Activated T-helper 1 cell treated with anti-CD3 and anti-CD28 coated beads, Interleukin-2, amount 50 U/mL, for 16 hours (primary cell): Measurements from ENCODE around the gene SLC25A25.

ENCODE experiments used
- DNase-seq, 2 donors: peaks; one replicate each; pipeline ENCODE4 v3.0.0-alpha.2; 2020; ENCODE audit warnings: low read depth in 1 of 2, low spot score in 1 of 2

SLC25A25 gene

GRCh38 chr9:128143525-128144238, 75.7 kb downstream of the SLC25A25 start:
- DNase-seq = no peak

GRCh38 chr9:128144239-128145181, 76.5 kb downstream of the SLC25A25 start:
- no peak for DNase-seq

GRCh38 chr9:128145536-128145935, 77.5 kb downstream of the SLC25A25 start:
- no peak for DNase-seq

GRCh38 chr9:128145951-128146351, 77.9 kb downstream of the SLC25A25 start:
- DNase-seq = no peak

DNA sequence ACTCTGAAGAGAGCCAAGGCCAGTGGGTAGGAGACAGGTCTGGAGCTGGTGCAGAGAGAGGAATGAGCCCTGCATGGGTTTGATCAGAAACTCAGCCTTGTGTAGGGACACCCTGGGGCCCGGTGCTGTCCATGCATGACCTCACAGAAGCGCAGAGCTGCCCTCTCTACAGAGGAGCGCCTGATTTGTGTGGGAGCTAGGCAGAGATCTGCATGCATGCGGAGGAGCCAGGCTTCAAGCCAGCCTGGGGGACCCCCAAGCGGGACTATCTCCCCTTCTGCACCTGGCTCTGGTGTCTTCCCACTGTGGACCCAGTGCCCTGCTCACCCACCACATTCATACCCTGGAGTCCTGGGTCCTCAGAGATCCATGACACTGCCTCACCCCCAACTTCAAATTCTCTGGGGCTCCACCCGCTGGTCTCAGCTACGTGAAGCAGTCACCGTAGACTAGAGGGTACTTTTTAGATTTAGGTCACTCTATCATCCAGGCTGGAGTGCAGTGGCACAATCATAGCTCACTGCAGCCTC, 78.6 kb downstream of the SLC25A25 start:
- no peak for DNase-seq

GRCh38 chr9:128148509-128149000, 80.5 kb downstream of the SLC25A25 start:
- DNase-seq = no peak

GRCh38 chr9:128149001-128149701, 81.1 kb downstream of the SLC25A25 start, which contains the start of gene LCN2:
LCN2 (plus strand) TSS chr9:128149453; CDS start chr9:128149526, 73 bp downstream.
- no peak for DNase-seq

- no peak for DNase-seq
Observed at GRCh38 chr9:128149951-128150593, 82.0 kb downstream of the SLC25A25 start.

- DNase-seq = no peak
Observed at GRCh38 chr9:128150594-128151308, 82.7 kb downstream of the SLC25A25 start.

DNA sequence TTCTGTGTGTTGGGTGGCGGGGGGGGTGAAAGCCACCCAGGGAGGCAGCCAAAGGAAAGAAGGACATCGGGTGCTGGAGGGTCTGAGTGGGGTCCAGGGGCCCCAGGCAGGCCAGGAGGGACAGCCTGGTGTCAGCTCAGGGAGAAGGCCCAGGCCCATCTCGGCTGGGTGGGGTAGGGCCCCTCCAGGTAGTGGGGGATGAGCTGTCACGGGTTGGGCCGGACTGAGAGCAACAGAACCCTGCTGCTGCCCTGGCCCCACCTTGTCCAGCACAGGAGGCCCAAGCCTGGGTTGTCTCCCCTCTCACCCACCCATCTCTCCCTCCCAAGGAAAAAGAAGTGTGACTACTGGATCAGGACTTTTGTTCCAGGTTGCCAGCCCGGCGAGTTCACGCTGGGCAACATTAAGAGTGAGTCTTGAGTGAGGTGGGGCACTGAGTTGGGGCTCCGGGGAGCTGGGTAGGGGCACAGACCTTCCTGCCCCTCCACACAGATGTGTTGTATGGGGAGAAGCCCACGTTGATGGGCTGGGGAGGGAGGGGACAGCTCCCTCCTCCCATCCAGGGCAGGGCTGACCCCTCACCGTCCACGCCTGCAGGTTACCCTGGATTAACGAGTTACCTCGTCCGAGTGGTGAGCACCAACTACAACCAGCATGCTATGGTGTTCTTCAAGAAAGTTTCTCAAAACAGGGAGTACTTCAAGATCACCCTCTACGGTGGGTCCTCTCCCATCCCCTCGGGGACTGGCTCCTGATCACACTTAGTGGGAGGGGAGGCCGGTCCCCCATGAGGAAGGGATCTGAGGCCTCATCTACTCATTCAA, 83.5 kb downstream of the SLC25A25 start:
- DNase-seq = no peak

GRCh38 chr9:128152133-128153059, 84.4 kb downstream of the SLC25A25 start:
- DNase-seq = no peak

DNA sequence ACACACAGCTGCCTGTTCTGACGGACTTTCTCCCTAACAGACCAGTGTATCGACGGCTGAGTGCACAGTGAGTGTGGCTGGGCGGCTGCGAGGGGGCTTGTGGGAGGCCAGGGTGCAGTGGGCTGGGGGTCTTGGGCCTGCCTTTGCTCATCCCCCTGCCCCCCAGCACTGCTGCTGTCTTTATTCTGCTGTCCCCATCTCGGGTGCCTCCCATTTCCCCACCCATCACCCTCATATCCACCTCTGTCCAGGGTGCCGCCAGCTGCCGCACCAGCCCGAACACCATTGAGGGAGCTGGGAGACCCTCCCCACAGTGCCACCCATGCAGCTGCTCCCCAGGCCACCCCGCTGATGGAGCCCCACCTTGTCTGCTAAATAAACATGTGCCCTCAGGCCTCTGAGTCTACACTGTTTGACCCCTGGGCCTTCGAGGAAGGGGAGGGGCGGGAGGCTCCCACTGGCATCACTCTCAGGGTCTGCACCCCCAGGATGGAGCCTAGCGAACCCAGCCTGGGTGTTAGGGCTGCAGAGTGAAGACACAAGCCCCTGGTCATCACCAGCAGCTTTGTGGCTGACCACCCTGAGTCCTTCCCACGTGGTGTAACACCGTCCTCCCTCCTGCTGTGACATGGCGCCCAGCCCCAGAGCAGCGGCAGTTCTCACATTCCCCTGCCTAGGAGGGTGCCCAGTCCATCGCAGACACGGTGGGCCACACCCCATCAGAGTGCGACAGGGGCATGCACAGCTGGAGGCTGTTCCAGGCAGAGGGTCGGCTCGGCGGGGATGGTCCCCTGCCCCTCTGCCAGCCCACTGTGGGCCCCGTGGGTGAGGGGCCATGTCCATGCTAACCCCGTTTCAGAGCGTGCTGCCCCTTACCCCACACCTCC, 85.3 kb downstream of the SLC25A25 start:
- no peak for DNase-seq

DNA sequence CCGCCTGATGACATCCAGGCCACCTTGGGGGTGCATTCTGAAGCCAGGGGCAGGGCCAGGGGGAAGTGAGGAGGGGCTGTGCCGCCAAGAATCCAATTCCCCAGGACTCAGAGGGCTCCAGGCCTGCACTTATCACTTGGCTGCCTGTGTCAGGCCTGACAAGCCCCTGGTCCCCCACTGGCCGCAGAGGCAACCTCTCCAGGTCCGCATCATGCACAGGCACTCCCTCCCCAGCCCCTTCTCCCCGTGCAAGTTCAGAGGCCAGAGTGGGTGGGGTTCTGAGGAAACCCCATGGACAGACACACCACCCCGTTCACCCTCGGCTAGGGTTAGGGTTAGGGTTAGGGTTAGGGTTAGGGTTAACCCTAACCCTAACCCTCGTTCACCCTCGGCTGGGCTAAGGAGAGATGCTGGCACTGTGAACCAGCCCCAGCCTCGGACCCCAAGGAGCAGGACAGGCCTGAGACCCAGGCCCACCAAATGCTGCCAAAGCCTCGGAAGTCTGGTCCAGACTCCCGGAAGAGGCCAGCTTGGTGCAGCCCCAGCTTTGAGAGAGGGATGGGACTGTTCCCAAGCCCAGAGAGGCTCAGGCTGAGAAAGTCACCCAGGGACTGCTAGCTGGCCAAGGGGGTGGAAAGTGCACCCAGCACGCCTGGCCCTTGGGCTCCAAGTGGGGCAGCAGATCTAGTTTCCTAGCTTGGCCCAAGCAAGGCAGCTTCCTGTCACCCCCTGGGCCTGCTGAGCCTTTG, 86.1 kb downstream of the SLC25A25 start:
- DNase-seq = no peak

DNA sequence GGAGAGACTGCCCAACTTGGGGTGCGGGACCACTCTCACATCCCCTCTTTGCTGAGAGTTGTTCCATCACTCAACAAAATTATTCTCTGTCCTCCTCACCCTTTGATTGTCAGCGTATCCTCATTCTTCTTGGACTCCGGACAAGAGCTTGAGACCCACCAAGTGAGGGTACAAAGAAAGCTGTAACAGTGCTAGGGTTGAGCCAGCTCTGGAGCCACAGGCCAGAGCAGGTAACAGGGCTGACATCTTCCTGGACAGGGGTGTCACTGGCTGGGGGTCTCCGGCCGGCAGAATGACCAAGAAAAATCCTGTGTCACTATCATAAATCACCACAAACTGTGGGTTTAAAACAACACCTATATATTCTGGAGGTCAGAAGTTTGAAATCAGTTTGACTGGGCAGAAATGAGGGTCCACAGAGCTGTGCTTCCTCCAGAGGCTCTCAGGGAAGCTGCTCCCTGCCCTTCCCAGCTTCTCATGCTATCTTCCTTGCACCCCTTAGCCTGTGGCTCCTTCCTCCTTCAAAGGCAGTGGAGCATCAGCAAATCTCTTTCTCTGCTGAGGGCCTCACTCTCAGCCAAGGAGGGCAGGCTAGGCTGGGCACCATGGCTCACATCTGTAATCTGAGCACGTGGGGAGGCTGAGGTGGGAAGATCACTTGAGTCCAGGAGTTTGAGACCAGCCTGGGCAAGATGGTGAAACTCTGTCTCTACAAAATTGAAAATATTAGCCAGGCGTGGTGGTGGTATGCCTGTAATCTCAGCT, 87.9 kb downstream of the SLC25A25 start:
- DNase-seq = no peak
